GM12864 (cell line): ENCODE measurements around the gene PODNL1.

ENCODE experiments used
- DNase-seq: peaks from one replicate; pipeline ENCODE4 v3.0.0-alpha.2; 2011; ENCODE audit warnings: low read depth
- H3K4me3 ChIP-seq: 2 replicates; pipeline ENCODE4 v1.5.1; 2011; ENCODE audit warnings: mild to moderate bottlenecking, low read depth, low read length, control low read depth
- TF ChIP-seq, protein P1 (sequence below): IDR thresholded peaks from 2 replicates; pipeline ENCODE4 v1.5.1; 2011; ENCODE audit warnings: low read depth, mild to moderate bottlenecking, moderate library complexity, low read length, control low read depth, inconsistent platforms; ENCODE audit errors: missing control alignments

The PODNL1 gene

DNA sequence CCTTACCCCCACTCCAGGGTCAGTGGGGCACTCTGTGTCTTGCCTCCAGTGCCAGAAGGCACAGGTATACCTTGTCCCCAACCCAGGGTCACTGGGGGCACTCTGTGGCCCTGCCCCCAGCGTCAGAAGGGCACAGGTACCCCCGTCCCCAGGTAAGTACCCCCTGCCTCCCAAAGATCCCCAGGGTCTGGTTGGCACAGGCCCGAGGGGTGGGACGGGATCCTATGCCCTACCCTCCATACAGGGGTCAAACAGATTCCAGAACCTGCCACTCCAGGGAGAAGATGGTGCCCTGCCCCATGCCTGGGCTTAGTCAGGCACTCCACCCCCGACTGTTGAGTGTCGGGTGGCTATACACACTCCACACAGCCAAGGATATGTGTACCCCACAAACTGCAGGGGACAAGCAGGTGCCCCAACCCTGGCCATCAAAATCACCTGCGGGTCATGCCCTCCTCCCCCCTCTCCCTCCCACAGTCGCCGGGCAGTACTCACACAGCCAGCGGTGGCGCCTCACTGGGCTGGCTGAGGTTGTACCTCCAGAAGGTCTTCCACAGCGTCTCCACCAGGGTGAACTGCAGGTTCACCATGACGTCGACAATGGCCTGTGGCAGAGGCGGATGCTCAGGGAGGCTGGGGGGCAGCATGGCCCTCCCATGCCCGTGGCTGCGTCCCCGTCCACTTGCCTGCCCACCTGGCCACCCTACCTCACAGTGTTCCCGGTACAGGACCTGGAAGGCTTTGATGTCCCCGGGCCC lies 27.9 kb upstream of the PODNL1 start:
- TF ChIP-seq, protein P1, sequence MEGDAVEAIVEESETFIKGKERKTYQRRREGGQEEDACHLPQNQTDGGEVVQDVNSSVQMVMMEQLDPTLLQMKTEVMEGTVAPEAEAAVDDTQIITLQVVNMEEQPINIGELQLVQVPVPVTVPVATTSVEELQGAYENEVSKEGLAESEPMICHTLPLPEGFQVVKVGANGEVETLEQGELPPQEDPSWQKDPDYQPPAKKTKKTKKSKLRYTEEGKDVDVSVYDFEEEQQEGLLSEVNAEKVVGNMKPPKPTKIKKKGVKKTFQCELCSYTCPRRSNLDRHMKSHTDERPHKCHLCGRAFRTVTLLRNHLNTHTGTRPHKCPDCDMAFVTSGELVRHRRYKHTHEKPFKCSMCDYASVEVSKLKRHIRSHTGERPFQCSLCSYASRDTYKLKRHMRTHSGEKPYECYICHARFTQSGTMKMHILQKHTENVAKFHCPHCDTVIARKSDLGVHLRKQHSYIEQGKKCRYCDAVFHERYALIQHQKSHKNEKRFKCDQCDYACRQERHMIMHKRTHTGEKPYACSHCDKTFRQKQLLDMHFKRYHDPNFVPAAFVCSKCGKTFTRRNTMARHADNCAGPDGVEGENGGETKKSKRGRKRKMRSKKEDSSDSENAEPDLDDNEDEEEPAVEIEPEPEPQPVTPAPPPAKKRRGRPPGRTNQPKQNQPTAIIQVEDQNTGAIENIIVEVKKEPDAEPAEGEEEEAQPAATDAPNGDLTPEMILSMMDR = no peak
- no peak for DNase-seq
- no peak overlapping the region for H3K4me3 ChIP-seq

GRCh38 chr19:13965377-13965896 lies 27.2 kb upstream of the PODNL1 start:
- DNase-seq = no peak
- TF ChIP-seq, protein P1 = no peak
- H3K4me3 ChIP-seq = no peak overlapping the region

GRCh38 chr19:13964776-13965175 lies 26.6 kb upstream of the PODNL1 start:
- TF ChIP-seq, protein P1 = no peak
- no peak overlapping the region for H3K4me3 ChIP-seq
- DNase-seq = no peak

- DNase-seq = no peak
- TF ChIP-seq, protein P1 = no peak
- no peak overlapping the region for H3K4me3 ChIP-seq
Observed at GRCh38 chr19:13963603-13964105, 25.4 kb upstream of the PODNL1 start.

- no peak for DNase-seq
- no peak overlapping the region for H3K4me3 ChIP-seq
- TF ChIP-seq, protein P1 = no peak
Observed at GRCh38 chr19:13962699-13963602, 24.7 kb upstream of the PODNL1 start.

- TF ChIP-seq, protein P1 = no peak
Observed at GRCh38 chr19:13961826-13962698, 23.8 kb upstream of the PODNL1 start.

More at GRCh38 chr19:13961826-13962698, 23.8 kb upstream of the PODNL1 start:
- no peak for DNase-seq
- H3K4me3 ChIP-seq = no peak overlapping the region
